ENCODE results near the gene DNM3.

DNM3 gene

DNA sequence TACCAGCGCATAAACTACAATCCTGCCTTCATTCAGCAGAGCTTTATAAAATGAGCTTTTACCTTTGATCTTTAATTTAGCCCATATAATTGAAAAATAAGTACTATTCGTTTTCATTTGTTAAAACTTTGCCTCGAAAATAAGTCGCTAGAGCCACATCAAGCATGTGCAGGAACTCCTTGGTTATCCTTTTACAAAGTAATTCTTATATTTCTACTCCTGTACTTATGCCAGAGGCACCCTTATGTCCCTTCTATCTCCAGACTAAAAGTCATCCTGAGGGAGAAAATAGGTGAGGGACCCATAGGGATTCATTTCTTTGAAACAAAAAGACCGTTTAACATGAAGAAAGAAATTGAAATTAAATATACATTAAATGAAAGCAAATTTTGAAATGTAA, 301.0 kb downstream of the DNM3 start:
- Histone ChIP-seq H3K4me1 (ENCODE audit: insufficient read depth, poor library complexity, severe bottlenecking) (peaks cover 25% of the 10 kb centered on the region), H3K27ac (ENCODE audit: poor library complexity, severe bottlenecking) (no peak overlapping the region), H3K9me3 (ENCODE audit: severe bottlenecking) (no peaks in the 10 kb centered on the region), H3K4me3 (ENCODE audit: severe bottlenecking) (no peak overlapping the region), H3K27me3 (ENCODE audit: insufficient read depth, poor library complexity, severe bottlenecking) (no peaks in the 10 kb centered on the region), H3K36me3 (ENCODE audit: low read depth) (no peaks in the 10 kb centered on the region)
- DNase-seq (ENCODE audit: low spot score) (no peak), ATAC-seq (ENCODE audit: low read depth) (no peak)
- TF ChIP-seq, protein P1, sequence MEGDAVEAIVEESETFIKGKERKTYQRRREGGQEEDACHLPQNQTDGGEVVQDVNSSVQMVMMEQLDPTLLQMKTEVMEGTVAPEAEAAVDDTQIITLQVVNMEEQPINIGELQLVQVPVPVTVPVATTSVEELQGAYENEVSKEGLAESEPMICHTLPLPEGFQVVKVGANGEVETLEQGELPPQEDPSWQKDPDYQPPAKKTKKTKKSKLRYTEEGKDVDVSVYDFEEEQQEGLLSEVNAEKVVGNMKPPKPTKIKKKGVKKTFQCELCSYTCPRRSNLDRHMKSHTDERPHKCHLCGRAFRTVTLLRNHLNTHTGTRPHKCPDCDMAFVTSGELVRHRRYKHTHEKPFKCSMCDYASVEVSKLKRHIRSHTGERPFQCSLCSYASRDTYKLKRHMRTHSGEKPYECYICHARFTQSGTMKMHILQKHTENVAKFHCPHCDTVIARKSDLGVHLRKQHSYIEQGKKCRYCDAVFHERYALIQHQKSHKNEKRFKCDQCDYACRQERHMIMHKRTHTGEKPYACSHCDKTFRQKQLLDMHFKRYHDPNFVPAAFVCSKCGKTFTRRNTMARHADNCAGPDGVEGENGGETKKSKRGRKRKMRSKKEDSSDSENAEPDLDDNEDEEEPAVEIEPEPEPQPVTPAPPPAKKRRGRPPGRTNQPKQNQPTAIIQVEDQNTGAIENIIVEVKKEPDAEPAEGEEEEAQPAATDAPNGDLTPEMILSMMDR (IDR thresholded peaks at IDR 0.05; ENCODE audit: poor library complexity, severe bottlenecking), result no peak

DNA sequence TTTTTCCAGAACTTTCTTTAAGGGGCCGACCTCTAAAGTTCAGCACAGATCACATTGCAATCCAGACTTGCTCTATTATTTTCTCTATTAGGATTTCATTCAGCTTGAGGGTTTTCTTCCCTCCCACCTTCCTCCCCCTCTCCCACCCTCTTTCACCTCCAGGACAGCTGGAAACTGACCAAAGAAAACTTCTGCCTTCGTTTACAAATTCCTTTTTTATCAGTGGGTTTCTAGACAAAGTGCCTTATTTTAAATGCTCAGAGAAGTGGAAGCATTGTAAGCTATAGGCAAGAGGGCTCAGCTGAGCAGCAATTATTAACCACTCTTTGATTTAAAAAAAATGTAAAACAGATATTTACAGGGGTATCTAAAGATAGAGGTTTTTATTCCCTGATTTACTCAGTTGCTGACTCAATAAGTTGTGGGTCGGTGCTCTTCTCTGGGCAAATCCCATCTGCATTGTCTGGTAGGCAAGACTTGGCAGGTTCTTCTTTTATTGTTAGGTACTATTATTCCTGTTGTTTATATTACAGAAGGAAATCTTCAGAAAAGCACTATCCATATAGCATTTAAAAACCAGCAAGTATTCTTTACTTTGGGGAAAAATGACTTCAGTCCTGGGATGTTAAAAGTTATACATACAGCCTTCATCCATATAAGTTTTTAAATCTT, 302.2 kb downstream of the DNM3 start:
- H3K9me3 ChIP-seq (ENCODE audit: severe bottlenecking), result no peaks in the 10 kb centered on the region
- no peak for DNase-seq (ENCODE audit: low spot score)
- no peak overlapping the region for H3K4me3 ChIP-seq (ENCODE audit: severe bottlenecking)
- no peaks in the 10 kb centered on the region for H3K27me3 ChIP-seq (ENCODE audit: insufficient read depth, poor library complexity, severe bottlenecking)
- H3K36me3 ChIP-seq (ENCODE audit: low read depth), result no peaks in the 10 kb centered on the region
- ATAC-seq (ENCODE audit: low read depth), result no peak
- H3K27ac ChIP-seq (ENCODE audit: poor library complexity, severe bottlenecking), result no peak overlapping the region
- TF ChIP-seq, protein P1 (IDR thresholded peaks at IDR 0.05; ENCODE audit: poor library complexity, severe bottlenecking), result no peak
- peaks cover 35% of the 10 kb centered on the region for H3K4me1 ChIP-seq (ENCODE audit: insufficient read depth, poor library complexity, severe bottlenecking)

DNA sequence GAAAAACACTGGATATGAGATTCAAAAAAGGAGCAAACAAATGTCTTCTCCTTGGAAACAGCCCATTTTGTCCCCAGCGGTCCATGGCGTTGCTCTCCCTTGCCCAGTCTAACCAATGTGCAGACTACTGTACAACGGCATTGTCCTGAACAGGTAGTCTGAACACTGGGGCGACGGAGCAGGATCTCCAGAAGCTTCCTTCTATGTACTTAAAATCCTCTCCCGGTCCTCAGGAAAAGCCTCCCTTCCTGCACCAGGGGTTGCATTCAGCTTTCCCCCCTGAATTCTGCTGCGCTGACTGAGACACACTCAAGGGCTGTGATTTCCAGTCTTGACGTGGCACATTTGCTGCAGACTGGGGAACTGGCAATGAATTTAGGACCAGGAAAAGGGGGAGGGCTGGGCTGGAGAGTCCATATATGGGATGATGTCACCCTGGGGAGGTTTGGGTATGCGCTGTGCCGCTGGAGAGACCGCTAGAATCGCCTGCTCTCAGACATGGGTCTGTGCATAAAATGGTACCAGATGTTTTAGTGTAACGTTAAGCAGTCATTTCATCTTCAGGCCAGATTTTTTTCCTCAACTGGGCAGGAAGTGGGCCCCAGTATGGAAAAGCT, 303.3 kb downstream of the DNM3 start:
- Histone ChIP-seq H3K27ac (ENCODE audit: poor library complexity, severe bottlenecking) (no peak overlapping the region), H3K4me3 (ENCODE audit: severe bottlenecking) (no peak overlapping the region), H3K9me3 (ENCODE audit: severe bottlenecking) (no peaks in the 10 kb centered on the region), H3K36me3 (ENCODE audit: low read depth) (no peaks in the 10 kb centered on the region), H3K27me3 (ENCODE audit: insufficient read depth, poor library complexity, severe bottlenecking) (no peaks in the 10 kb centered on the region), H3K4me1 (ENCODE audit: insufficient read depth, poor library complexity, severe bottlenecking) (peaks cover 29% of the 10 kb centered on the region)
- DNase-seq (ENCODE audit: low spot score) (no peak), ATAC-seq (ENCODE audit: low read depth) (no peak)
- TF ChIP-seq, protein P1 (IDR thresholded peaks at IDR 0.05; ENCODE audit: poor library complexity, severe bottlenecking), result no peak

DNA sequence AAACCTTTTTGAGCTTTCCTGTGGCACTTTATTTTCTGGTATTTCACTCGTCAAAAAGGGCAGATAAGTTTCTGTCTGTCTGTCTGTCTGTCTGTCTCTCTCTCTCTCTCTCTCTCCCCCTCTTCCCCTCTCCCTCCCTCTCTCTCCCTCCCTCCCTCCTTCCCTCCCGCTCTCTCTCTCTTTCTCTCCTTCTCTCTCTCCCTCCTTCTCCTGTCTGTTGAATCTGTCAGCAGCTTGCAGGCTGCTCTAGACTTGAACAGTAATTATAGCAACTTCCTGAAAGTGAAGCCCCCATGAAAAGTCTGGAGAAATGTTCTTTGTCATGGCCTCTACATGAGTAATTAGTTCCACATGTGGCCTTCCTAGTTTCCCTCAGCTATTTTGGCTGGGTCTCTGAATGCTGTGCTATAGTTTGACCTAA, 303.9 kb downstream of the DNM3 start:
- Histone ChIP-seq H3K36me3 (ENCODE audit: low read depth) (no peaks in the 10 kb centered on the region), H3K27ac (ENCODE audit: poor library complexity, severe bottlenecking) (no peak overlapping the region), H3K9me3 (ENCODE audit: severe bottlenecking) (no peaks in the 10 kb centered on the region), H3K4me1 (ENCODE audit: insufficient read depth, poor library complexity, severe bottlenecking) (peaks cover 29% of the 10 kb centered on the region), H3K4me3 (ENCODE audit: severe bottlenecking) (no peak overlapping the region), H3K27me3 (ENCODE audit: insufficient read depth, poor library complexity, severe bottlenecking) (no peaks in the 10 kb centered on the region)
- TF ChIP-seq, protein P1 (IDR thresholded peaks at IDR 0.05; ENCODE audit: poor library complexity, severe bottlenecking), result no peak
- ATAC-seq (ENCODE audit: low read depth) (no peak), DNase-seq (ENCODE audit: low spot score) (no peak)

DNA sequence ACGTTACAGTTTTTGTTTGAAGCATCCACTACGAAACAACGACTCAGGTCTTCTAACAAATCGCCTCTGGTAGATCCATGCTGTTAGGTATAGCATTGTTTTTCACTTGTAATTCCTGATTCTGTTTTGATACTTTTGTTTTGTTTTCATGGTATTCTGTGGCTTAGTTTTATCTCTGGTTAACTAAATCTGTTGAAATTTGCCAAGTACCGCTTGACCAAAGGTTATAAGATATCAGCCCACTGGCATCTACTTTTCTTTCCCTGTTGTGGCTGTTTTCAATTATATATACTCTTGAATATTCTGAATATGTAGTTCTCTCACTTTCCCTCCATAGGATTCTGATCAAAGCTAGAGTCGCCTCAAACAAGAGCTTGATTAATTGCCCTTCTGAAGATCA, 304.4 kb downstream of the DNM3 start:
- no peak for ATAC-seq (ENCODE audit: low read depth)
- Histone ChIP-seq H3K27ac (ENCODE audit: poor library complexity, severe bottlenecking) (peak overlapping the region; percentile 26), H3K9me3 (ENCODE audit: severe bottlenecking) (no peaks in the 10 kb centered on the region), H3K36me3 (ENCODE audit: low read depth) (no peaks in the 10 kb centered on the region), H3K27me3 (ENCODE audit: insufficient read depth, poor library complexity, severe bottlenecking) (no peaks in the 10 kb centered on the region), H3K4me3 (ENCODE audit: severe bottlenecking) (no peak overlapping the region), H3K4me1 (ENCODE audit: insufficient read depth, poor library complexity, severe bottlenecking) (peaks cover 29% of the 10 kb centered on the region)
- DNase-seq (ENCODE audit: low spot score), result no peak
- TF ChIP-seq, protein P1 (IDR thresholded peaks at IDR 0.05; ENCODE audit: poor library complexity, severe bottlenecking), result no peak
